HG02870 (cell line): Measurements from ENCODE around the gene TSPAN18.

Experiments used
- ATAC-seq: cut with Tn5 transposase; IDR thresholded peaks from one replicate; pipeline ENCODE4 v1.9.1; 2021; ENCODE audit warnings: mild to moderate bottlenecking, moderate library complexity; ENCODE audit not compliant: unreplicated experiment

TSPAN18 gene

DNA sequence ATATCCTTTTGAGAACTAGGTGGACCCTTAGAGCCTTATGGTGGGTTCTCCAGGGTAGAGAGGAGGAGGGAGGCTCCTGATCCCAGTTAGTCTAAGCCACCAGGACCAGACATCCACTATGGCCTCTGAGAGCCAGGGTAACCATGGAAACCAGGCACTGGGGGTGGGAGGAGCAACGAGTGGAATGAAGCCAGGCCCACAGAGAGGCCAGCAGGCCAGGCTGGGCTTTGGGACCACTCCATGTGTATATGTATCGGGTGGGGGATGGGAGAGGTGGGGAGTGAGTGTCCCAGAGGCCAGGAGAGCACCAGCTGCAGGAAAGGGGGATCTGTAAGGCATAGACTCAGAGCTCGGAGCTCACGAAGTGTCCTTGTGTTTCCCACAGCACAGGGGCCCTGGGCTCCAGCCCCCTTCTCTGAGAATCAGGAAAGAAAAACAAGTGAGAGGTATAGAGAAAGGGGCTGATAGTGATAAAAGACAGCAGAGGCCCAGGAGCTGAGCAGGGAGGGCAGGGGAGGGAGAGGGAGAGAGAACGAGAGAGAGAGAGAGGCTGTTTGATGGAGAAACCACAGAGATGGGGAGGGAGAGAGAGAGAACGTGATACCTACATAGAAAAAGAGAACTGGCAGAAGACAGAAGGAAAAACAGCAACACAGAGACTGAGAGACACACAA, 15.5 kb upstream of the TSPAN18 start:
- ATAC-seq, result no peak

DNA sequence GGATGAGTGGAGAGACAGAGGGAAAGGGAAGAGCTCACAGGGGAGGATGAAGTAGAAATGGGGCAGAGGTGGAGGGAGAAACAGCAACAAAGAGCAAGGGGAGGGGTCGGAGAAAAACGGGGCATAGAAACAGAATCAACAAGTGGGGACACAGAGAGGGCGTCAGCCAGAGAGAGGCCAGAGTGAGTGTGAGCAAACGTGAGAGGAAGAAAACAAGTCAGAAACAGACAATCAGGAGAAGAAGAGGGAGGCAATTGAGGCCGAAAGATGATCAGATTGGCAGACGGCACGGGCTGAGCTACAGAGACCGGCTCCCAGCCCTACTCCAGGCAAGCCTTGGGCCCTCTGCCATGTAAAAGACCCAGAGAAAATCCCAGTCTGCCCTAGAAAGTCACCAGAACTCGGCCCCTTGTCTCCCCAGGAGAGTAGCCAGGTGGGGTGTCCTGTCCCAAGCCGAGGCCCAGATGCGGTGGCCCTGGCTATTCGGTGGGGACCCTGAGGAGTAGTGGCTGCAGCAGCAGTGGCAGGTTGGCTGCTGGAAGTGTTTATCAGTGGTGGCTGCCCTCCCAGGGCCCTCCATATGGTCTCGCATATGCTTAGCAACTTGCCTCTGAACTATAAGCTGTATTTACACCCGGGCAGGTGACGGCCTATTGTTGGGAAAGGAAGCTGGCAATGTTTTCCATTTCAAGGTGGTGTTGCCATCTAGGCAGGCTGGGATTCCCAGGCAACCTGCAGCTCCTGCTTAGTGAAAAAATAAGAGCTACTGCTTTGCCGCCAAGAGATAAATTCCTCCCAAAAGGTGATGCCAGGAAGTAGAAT, 14.8 kb upstream of the TSPAN18 start:
- no peak for ATAC-seq

DNA sequence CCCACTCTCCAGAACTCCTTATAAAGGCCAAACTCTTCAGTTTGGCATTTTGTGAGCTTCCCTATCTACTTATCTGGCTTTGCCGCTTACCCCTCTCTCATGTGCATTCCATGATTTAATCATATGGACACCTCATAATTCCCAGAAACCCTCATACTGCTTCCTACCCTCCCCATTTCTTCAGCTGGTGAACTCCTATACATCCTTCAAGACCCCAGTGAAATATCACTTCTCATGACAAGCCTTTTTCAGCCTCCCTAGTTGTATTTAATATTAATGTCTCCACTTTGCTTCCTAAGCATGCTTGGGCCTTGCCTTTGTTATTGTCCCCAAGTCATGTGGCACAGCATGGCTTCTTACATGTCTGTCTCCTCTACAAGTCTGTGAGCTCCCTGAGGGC, 13.7 kb upstream of the TSPAN18 start:
- ATAC-seq, result no peak

DNA sequence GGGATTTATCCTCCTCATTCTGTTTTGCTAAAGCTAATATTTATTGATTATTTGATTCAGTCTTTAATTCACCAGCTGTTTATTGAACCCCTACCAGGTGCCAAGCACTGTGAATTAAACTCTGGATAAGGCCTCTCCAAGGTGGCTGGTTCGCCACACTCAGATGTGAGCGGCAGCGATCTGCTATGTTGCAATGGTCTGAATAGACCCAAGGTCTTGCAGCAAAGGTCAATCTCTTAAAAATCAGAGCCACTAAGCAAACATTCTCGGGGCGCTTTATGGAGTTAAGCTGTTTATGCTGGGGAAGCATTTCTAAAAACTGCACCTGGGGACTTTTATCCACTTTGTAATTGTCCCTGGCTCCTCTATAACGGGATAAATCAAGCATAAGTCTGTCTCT, 10.5 kb upstream of the TSPAN18 start:
- ATAC-seq, result no peak

DNA sequence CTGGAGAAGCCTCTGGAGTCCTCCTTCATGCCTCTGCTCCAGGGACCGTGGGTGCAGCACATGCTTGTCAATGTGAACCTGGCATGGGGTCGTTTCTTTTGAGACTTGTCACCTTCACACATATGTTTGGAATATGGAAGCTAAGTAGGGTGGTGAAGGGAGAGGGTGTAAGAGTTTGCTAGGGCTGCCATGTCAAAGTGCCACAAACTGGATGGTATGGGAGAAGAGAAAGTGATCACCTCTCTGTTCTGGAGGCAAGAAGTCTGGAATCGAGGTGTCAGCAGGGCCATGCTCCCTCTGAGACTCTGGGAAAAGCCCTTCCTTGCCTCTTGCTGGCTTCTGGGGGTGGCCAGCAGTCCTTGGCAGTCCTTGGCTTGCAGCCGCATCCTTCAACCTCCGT, 8.7 kb upstream of the TSPAN18 start:
- ATAC-seq, result no peak

DNA sequence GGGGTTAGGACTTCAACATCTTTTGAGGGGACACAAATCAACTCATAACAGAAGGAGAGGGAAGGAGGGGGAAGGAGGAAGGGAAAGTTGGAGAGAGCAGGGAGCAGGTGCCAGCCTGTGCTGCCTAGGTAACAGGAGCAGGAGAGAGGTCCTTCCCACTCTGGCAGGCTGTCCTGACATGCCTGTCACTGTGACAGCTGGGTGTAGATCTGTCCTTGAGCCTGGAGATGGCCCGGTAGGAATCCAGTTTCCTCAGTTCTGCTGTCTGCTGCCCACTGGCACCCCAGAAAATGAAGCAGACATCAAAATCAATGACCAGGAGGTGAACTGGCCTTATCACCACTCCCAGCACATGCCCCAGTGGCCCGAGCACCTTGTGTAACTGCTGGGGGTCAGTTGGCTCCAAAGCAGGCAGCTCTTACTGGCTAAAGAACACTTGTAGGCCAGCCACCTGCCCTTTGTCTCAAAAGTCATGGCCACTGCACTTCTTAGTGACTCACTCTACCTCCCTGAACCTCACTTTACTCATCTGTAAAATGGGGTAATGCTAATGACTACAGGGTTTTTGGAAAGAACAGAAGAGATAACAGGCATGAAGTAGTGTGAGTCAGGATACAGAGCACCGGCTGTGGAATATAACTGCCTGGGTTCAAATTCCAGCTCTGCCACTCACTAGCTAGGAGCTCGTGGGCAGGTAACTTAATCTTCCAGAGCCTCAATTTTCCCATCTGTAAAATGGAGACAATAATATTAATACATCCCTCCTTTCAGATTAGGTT, 8.0 kb upstream of the TSPAN18 start:
- ATAC-seq, result no peak

DNA sequence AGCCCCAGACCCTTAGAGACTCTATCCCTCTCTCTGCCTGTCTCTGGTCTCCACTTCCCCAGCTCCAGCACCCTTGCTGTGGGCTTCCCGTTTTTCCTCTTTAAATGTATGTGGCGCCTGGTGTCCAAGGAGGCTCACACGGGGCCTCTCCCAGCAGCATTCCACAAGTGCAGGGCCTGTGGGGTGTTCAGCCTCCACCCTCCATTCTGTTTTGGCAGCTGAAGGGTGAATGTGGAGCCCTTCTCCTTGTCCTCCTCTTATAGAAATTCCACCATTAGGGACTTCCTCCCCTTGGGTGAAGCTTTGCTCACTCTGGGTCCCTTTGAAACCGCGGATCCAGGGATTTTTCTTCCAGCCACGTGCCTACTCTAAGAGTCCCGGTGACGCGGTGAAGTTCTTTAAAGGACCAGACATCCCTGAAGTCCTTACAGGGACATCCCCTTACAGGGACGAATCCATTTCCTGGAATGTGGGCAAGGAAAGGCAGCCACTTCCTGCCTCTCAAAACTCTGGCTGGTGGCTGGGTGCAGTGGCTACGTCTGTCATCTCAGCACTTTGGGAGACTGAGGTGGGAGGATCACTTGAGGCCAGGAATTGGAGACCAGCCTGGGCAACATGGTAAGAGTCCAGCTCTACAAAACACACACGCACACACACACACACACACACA, 1.6 kb upstream of the TSPAN18 start:
- no peak for ATAC-seq

DNA sequence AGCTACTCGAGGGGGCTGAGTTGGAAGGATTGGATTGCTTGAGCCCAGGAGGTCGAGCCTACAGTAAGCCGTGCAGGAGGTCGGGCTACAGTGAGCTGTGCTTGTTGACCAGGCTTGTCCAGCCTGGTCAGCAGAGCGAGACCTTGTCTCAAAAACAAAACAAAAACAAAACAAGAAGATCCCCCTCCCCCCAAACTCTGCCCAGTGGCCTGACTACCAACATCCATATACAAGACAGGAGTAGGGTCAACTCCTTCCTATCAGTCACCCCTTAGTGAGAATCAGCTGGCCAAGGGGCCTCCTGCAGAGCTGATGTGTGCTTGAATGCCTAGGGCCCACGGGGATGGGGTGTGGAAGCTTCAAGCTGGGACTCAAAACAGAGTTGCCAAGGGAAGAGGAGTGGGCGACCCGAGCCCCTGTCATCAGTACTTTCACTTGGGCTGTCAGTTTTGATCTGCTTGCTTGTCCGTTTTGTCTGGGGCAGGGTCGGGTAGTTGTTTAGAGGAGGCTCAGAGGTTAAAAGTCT, 942 bp upstream of the TSPAN18 start:
- ATAC-seq, result peak; percentile 8

DNA sequence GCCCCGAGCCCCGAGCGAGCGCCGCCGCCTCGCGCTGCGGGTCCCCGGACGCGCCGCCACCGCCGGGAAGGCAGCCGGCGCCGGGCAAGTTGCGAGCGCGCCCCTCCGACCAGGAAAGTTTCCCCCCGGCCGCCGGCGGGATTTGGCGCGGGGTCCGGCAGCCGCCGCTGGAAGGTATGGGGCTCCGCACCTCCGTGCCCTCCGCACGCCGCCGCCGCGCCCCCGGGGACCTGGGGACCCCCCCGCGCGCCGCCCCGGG, 281 bp downstream of the TSPAN18 start:
- ATAC-seq, result no peak

DNA sequence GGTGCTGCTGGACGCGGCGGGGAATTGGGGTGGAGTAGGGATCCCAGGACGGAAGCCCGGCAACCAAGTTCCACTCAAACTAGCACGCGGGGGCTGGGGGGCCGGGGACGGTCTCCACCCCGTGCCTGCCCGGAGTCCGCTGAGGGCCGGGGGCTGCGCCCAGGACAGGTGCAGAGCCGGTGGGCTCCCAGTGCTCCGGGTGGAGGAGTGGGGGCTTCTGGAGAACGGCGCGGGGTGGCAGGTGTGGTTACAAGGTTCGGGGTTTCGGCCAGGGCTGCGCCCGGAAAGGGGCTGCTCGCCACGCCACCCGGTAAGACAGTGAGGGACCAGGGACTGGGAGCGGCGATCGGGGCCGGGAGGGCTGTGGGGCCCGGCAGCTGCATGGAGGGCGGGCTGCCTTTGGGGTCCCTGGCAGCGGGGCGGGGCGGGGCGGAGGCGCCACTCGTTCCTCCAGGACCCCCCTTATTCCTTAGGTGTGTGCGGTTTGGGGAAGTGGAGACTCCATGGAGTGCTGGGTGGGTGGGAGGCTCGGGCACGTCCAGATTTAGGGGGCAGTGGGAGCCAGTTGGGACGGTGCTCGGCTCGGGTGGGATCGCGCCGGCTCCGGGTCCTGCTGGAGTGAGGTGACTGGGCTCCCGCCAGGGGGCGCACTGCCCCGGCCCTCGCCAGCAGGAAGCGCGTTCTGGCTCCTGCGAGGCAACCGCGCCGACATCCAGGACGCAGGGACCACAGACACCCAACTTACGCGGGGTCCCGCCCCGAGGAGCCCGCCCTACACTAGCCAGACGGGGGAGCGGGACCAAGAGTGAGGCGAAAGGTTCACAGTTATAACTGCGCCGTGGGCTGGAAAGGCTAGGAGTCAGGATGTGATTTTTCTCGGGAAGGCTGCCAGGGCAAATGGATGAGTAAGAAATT, 868 bp downstream of the TSPAN18 start:
- ATAC-seq, result peak; percentile 43

DNA sequence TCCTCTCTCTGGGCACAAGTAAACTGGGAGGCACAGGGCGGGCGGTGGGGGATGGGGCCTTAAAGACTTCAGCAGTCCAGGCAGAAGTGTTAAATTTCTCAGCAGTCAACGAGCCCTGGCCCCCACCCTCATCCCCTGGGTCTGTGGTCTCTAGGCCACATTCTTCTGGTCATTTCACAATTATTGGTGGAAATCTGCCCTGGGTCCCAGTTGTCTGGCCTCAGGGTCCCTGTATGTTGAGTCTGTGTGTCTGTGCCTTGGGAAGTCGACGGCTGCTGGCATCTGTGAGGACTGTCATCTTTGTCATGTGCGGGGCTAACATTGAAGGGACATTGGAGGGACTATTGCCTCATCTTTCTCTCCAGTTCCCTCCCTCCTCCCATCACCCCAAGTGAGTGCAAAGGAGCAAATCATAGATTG, 1.7 kb downstream of the TSPAN18 start:
- no peak for ATAC-seq

DNA sequence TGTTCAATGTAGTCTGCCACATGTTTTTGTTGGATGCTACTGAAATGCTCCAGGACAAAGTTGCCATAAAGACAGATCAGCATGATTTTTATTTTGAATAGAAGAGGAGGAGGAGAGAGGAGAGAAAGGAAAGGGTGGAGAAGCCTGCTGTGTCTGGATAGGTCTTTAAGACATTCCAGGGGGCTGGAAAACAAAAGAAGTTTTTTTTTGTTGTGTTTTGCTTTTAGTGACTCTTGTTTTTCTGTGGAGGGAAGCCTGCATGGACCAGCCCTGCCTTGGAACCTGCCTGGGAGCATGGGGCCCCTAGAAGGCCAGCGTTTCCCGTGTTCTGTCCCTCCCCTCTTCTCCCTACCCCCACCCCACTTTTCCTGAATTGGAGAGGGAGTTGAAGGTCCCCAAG, 2.3 kb downstream of the TSPAN18 start:
- ATAC-seq, result no peak

DNA sequence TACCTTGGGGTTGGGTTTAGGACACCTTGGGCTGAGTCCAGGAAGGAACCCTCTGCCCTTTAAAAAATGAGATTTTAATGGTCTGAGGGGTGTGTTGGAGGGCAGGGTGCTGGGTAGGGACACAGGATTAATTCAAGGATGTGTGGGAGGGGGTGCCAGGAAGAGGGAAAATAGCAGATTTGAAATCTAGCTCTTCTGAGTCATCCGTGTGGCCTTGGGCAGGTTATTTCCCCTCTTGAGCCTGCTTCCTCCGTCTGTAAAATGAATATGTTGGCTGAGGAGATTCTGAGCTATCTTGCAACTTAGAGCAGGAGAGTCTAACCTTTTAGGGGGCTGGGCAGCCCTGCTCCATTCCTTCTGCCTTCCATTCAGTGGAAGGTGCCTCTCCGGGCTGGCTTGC, 3.0 kb downstream of the TSPAN18 start:
- ATAC-seq, result no peak

DNA sequence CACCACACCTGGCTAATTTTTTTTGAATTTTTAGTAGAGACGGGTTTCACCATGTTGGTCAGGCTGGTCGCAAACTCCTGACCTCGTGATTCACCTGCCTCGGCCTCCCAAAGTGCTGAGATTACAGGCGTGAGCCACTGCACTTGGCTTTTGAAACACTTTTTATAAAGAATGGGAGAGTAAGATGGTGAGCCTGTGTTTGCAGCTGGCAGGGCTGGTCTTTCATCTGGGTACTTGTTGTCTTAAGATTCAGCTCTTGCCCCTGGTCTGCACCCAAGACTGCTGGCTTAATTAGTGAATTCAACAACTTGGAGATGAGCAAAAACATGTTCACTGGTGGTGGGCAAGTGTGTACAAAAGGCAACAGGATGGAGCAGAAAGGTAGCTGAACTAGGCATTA, 4.0 kb downstream of the TSPAN18 start:
- no peak for ATAC-seq

DNA sequence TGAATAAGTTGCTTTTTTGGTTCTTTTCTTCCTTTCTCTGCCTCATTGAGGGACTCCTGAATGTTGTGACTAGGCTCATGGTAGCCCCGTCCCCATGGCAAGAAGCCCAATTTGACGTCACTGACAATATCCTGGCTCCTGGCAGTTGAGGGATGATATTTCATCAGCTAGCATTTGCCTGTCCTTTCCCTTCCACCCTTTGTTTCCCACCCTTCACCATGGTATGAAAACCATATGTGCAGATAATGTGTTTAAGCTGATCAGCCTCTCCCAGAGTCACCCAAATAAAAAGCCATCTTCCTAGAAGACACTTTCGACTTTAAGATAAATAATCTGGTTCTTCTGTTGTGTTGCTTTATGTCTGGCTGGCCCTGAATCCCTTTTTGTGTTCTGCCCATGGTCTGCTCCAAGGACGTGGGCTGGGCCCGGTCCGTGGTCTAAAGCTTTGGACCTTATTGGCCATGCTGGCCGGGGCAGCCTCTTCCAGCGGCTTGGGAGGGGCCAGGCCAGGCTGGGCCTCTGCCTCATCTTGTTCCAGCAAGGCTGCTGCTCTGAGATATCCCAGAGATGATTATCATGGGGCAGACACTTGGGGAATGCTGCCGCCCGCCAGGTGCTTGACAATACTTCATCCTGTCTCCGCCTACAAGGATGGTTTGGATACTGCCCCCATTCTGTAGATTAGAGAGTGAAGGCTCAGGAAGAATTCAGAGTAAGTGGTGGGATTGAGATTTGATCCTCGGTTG, 5.1 kb downstream of the TSPAN18 start:
- ATAC-seq, result no peak

DNA sequence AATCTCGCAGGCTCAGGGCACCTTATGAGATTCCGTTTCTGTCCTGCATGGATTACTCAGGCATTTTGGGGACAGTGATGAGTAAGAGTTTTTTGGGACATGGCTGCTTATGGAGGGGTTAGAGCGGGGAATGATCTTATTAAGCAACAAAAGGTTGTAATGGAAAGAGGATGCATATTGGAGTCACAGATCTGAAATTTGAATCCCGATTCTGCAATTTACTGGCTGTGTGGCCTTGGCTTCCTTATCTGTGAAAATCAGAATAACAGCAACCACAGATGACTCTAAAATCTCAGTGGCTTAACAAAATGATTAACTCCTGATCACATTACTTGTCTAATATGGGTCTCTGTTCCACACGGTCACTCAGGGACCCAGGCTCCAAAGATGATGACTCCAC, 5.8 kb downstream of the TSPAN18 start:
- no peak for ATAC-seq

DNA sequence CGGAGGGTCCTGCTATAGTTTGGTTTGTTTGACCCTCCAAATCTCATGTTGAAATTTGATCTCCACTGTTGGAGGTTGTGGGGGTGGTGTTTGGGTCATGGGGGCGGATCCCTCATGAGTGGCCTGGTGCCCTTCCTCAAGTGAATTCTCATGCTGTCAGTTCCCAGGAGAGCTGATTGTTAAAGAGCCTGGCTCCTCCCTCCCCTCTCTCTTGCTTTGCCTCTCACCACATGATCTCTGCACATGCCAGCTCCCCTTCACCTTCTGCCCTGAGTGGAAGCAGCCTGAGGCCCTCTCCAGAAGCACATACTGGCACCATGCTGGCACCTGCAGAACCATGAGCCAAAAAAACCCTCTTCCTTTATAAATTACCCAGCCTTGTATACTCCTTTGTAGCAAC, 7.1 kb downstream of the TSPAN18 start:
- ATAC-seq, result no peak

DNA sequence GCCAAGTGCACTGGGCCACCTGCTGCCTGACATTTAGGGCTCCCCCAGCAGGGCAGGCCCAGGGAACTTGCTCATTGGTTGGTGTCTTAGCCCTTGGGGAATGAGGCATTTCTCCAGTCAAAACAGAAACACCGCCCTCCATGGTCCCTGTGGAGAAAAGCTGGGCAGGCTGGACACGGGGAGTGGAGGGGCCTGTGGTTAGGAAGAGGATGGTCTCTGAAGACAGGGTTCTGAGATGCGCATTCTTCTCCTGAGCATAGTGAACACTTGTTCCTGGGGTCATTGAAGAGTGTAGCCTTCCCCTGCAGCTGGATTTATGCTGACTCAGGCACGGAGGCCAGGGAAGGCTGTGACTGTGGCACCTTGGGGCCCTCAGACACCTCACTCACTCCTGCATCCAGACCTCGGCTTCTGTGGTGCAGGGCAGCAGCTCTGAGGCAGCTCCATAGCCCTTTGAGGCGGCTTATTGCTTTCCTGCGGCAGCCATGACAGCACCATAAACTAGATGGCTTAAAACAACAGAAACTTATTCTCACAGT, 8.2 kb downstream of the TSPAN18 start:
- ATAC-seq, result no peak

DNA sequence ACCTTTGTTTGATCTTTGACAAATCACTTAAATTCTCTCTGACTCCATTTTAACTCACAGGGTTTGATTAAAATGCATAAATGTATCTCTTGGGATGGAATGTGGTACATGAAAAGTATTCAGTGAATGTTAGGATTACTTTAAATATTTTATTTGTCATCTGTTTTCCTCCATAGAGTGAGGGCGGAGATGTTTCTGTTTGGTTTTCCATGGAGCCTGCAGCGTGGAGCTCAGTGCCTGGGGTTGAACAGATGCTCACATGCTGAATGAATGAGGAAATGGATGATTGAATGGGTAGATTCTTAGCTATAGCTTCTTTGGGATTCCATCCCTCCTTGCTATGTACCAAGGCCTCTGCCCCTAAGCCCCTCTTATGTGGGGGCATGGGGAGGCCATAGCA, 10.0 kb downstream of the TSPAN18 start:
- no peak for ATAC-seq
